Keratinocyte (primary cell): ENCODE results near the gene WASF3. TPM values are rescaled to one million over a fixed set of nuclear protein-coding genes. Genes with fewer than 3 reads are reported as not detected.

Experiments used
- DNase-seq: peaks from one replicate; pipeline ENCODE4 v3.0.0-alpha.2; 2011; ENCODE audit warnings: low read depth, missing footprints, low spot score
- FAIRE-seq: peaks from 2 replicates; lab custom pipeline; 2011; peaks lifted over from hg19 to GRCh38; lab: Jason Lieb, UNC
- H2AFZ ChIP-seq: 2 replicates; pipeline ENCODE4 v1.6.0; 2012; ENCODE audit warnings: low read length, control low read depth, inconsistent platforms; ENCODE audit not compliant: control insufficient read depth
- H3K27ac ChIP-seq: 2 replicates; pipeline ENCODE4 v1.5.1; 2011; ENCODE audit warnings: low read length; ENCODE audit not compliant: control insufficient read depth, insufficient read depth
- H3K27me3 ChIP-seq: 3 replicates; pipeline ENCODE4 v1.6.0; 2011; ENCODE audit warnings: low read length; ENCODE audit not compliant: control insufficient read depth, insufficient read depth; ENCODE audit errors: extremely low read depth
- H3K36me3 ChIP-seq, 2 experiments: 2 replicates in 1 of 2; 3 replicates in 1 of 2; pipeline ENCODE4 v1.5.1; 2011; ENCODE audit warnings: low read length in 2 of 2, mild to moderate bottlenecking in 1 of 2; ENCODE audit not compliant: control insufficient read depth in 2 of 2, insufficient read depth in 2 of 2; ENCODE audit errors: extremely low read depth in 1 of 2
- H3K4me1 ChIP-seq: 3 replicates; pipeline ENCODE4 v1.5.1; 2011; ENCODE audit warnings: low read length; ENCODE audit not compliant: control insufficient read depth, insufficient read depth; ENCODE audit errors: extremely low read depth
- H3K4me2 ChIP-seq: 3 replicates; pipeline ENCODE4 v1.6.0; 2011; ENCODE audit warnings: low read depth, low read length; ENCODE audit not compliant: control insufficient read depth, insufficient read depth; ENCODE audit errors: extremely low read depth
- H3K4me3 ChIP-seq, 3 experiments: fragments of 200-600 bp in 1 of 3; sonication (generic) in 1 of 3; 2 replicates in 2 of 3; 3 replicates in 1 of 3; pipeline ENCODE4 v1.5.1; 2011 to 2016; ENCODE audit warnings: low read length in 3 of 3, mild to moderate bottlenecking in 3 of 3, control low read depth in 2 of 3, inconsistent platforms in 1 of 3, low read depth in 1 of 3, mixed read lengths in 1 of 3, mixed run types in 1 of 3, moderate library complexity in 1 of 3; ENCODE audit not compliant: control insufficient read depth in 2 of 3, insufficient read depth in 2 of 3; ENCODE audit errors: extremely low read depth in 1 of 3
- H3K79me2 ChIP-seq: 2 replicates; pipeline ENCODE4 v1.6.0; 2012; ENCODE audit warnings: low read length; ENCODE audit not compliant: control insufficient read depth, insufficient read depth
- H3K9ac ChIP-seq: 3 replicates; pipeline ENCODE4 v1.6.0; 2011; ENCODE audit warnings: low read length; ENCODE audit not compliant: control insufficient read depth, insufficient read depth; ENCODE audit errors: extremely low read depth
- H3K9me1 ChIP-seq: 3 replicates; pipeline ENCODE4 v1.6.0; 2011; ENCODE audit warnings: low read length; ENCODE audit not compliant: control insufficient read depth, insufficient read depth; ENCODE audit errors: extremely low read depth
- H3K9me3 ChIP-seq: 2 replicates; pipeline ENCODE4 v1.5.1; 2012; ENCODE audit warnings: low read depth, low read length; ENCODE audit not compliant: control insufficient read depth
- H4K20me1 ChIP-seq: 3 replicates; pipeline ENCODE4 v1.6.0; 2011; ENCODE audit warnings: low read length; ENCODE audit not compliant: control insufficient read depth, insufficient read depth; ENCODE audit errors: extremely low read depth
- CTCF ChIP-seq, 3 experiments: IDR thresholded peaks in 1 of 3; conservative IDR thresholded peaks in 1 of 3; optimal IDR thresholded peaks in 1 of 3; 2 replicates in 2 of 3; 3 replicates in 1 of 3; pipeline versions ENCODE3 to v1.5.1; 2011; ENCODE audit warnings: low read length in 3 of 3, mild to moderate bottlenecking in 3 of 3, moderate library complexity in 2 of 3, control low read depth in 1 of 3, inconsistent platforms in 1 of 3; ENCODE audit not compliant: insufficient read depth in 2 of 3; ENCODE audit errors: extremely low read depth in 1 of 3
- EZH2 ChIP-seq: IDR thresholded peaks from one replicate; pipeline ENCODE4 v1.6.1; 2012; ENCODE audit warnings: inconsistent platforms, mild to moderate bottlenecking, low read length, moderate library complexity
- dilution Hi-C: fragments of 300-500 bp; cut with MboI; formaldehyde crosslinking; loops from one replicate; pipeline ENCODE4 v1.7.0; 2020; ENCODE audit warnings: low sequenced_read_pairs; ENCODE audit not compliant: extremely low pct_ligation_motif_present
- polyA plus RNA-seq, 5 experiments: library from polyadenylated mRNA; depleted of rRNA in 3 of 5; stranded (reverse) in 3 of 5; stranded (forward) in 1 of 5; unstranded in 1 of 5; fragments of >200 nt; gene quantifications; 1 replicate in 1 of 5; 2 replicates in 3 of 5; 3 replicates in 1 of 5; pipeline versions ENCODE4 v1.2.1 to v1.2.3, GENCODE V29; 2011 to 2012; ENCODE audit warnings: missing spikeins in 2 of 5, low read depth in 1 of 5, low replicate concordance in 1 of 5

Gene WASF3
- polyA plus RNA-seq, 1 donor (not counting 4 experiments of a cell fraction or from before 2014, with no cell fraction given), result 6.3 TPM

- H3K9ac ChIP-seq, result no peak overlapping the region
- H2AFZ ChIP-seq, result no peak overlapping the region
- H4K20me1 ChIP-seq, result no peaks in the 10 kb centered on the region
- H3K9me3 ChIP-seq, result no peaks in the 10 kb centered on the region
- no peak overlapping the region for H3K27ac ChIP-seq
- no peak overlapping the region for H3K4me3 ChIP-seq
- no peaks in the 10 kb centered on the region for H3K36me3 ChIP-seq
- no peak overlapping the region for H3K4me2 ChIP-seq
- H3K79me2 ChIP-seq, result peaks cover 12% of the 10 kb centered on the region
- no peaks in the 10 kb centered on the region for H3K9me1 ChIP-seq
- H3K27me3 ChIP-seq, result no peaks in the 10 kb centered on the region
- H3K4me1 ChIP-seq, result peaks cover 2% of the 10 kb centered on the region
- DNase-seq, result no peak
- dilution Hi-C loops, result no loop called here
- no peak for TF ChIP-seq EZH2
- TF ChIP-seq CTCF (optimal IDR thresholded peaks at IDR 0.05 in 1 of 3, IDR thresholded peaks at IDR 0.05 in 1 of 3, conservative IDR thresholded peaks at IDR 0.05 in 1 of 3; ENCODE audit: extremely low read depth in 1 of 3, insufficient read depth in 2 of 3, low read length in 3 of 3), result no peak
- FAIRE-seq, result no peak
Measured at GRCh38 chr13:26563713-26564112, 6.2 kb downstream of the WASF3 start.

- Histone ChIP-seq H3K9ac (no peak overlapping the region), H3K4me1 (no peaks in the 10 kb centered on the region), H3K9me3 (no peaks in the 10 kb centered on the region), H3K27ac (no peak overlapping the region), H4K20me1 (no peaks in the 10 kb centered on the region), H3K36me3 (no peaks in the 10 kb centered on the region), H3K79me2 (peaks cover 9% of the 10 kb centered on the region), H3K4me2 (no peak overlapping the region), H3K27me3 (no peaks in the 10 kb centered on the region), H3K4me3 (no peak overlapping the region), H2AFZ (no peak overlapping the region), H3K9me1 (no peaks in the 10 kb centered on the region)
- dilution Hi-C loops, result no loop called here
- FAIRE-seq, result no peak
- TF ChIP-seq EZH2 (no peak), CTCF (optimal IDR thresholded peaks at IDR 0.05 in 1 of 3, IDR thresholded peaks at IDR 0.05 in 1 of 3, conservative IDR thresholded peaks at IDR 0.05 in 1 of 3; ENCODE audit: extremely low read depth in 1 of 3, insufficient read depth in 2 of 3, low read length in 3 of 3) (no peak)
- no peak for DNase-seq
Measured at GRCh38 chr13:26568132-26568815, 10.8 kb downstream of the WASF3 start.
